GM04504 (cell line): ENCODE data around the gene SKAP2.
A peak's percentile ranks its signal among the peaks of the same experiment; 100 is the strongest.

Experiments used
- DNase-seq: peaks from one replicate; pipeline ENCODE4 v3.0.0-alpha.2; 2012; ENCODE audit warnings: low read depth

Gene SKAP2

DNA sequence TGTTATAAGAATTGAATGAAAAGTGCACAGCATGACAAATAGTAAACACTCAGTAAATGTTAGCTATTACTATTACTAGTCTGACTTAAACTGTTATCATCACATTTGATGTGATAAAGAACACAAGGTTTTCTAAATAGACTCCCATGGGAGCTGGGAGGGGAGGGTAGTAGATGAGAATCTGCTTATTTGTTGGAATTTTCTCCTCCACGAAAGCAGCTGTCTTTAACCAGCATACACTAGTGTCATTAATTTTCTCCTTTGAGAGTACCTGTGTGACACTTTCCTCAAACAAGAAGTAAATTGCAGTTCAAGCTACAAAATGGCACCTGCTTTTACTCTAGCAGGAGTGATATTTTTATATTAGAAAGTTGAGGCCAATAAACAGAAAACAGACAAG lies 200.1 kb downstream of the SKAP2 start:
- DNase-seq: no peak

DNA sequence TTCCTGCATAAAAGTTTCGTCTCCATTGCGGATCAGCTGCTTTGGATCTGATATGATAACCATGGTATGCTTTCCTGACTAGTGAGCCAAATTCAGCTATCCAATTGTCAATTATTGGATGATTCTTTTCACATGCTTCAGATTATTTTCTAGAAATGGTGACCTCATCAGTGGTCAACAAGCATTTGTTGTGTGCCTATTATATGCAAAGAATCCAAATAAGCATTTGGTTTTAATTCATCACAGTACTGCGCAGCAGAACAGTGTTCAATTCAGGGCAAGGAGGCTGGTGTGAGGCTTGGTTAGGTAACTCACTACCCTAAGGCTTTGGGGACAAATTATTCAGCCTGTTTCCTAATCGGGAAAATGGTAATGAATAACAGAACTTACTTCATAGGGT lies 200.5 kb downstream of the SKAP2 start:
- DNase-seq: no peak

DNA sequence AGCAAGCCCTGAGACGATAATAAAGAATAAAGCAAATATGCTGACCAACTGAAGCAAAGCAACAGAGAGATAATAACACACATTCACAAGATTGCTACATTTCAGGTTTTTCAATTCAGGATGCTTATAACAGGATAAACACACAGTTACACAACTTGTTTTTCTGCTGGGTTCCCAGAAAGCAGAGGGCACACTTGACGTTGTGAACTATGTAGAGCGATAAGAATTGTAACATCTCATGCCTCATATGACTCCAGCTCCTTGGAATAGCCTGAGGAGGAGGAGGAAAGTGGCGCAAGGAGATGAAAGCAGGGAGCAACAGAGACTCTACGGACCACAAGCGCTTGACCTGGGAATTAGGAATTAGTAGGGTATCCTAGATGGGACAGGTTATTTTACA lies 201.7 kb downstream of the SKAP2 start:
- DNase-seq: no peak

DNA sequence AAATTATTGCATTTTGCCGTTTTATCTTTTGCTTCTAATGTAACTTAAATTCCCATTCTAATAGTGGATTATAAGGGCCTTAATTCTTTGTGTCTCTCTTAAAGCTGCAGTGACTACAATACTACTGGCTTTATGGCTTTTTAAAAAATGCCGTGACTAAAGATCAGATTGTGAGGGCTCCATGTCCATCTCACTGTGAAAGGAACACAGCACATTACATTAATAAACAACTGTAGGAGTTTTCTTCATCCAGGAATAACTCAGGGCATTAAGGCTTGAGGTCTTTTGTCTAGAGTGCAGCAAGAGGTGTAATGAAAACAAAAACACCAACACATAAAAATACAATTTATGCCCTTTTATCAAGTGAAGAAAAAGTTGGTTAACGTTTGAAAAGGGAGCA lies 205.3 kb downstream of the SKAP2 start:
- no peak for DNase-seq

DNA sequence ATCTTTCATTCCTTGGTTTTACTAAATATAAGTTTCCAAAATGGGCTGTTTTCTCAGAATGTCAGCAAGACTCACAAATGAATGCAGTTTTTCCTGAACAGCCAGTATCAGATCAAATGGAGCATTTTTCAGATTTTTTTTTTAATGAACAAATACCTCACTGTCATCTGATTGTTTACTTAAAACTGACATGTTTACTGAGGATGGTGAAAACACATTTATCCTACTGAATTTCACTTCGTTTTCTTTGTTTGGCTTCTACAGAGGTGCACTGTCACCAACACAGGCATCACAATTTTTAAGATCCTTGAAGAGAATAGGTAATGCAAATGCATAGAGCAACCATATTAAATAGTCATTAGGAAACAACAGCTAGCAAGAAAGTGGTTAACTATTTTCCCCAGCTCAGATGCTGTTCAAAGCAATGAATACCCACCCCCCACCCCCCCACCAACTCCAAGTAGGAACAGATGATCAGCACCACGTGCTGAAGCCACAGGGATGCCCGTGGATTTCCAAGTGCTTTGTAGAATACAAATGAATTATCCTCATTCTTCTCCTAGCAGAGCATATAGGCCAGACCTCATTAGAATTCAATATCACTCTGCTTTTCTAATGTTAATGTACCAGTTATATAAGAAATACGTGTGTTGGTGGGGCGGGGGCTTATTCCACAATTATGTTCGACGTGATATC lies 205.9 kb downstream of the SKAP2 start:
- no peak for DNase-seq

DNA sequence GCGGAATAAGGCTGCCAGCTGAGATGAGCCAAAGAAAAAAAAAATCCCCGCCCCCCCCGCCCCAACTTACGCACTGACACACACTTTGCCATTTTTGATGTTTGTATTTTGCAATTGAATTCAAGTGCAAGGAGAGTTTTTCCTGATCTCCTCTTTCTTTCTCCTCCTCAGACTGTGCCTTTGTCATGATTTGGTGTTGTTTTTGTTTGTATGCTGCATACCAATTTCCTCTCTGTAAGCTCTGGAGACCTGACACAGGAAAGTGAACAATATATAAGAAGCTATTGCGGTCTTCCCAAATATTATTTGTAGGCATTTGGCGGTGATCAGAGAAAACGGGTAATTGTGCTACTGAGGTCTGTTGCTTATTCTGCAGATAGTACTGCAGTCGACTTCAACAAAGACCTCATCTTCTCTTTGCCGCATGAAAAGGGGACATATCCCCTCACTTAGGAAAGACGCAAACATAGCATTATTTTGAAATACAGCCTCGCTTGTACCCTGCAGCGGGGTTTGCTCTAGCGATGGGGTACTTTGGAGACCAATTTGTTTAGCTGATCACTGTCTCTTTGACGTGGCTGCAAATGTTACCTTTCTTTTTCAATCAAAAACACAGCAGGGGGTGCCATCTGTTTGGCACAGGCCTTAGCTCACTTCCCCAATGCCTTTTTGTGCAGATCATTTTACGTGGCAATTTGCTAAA lies 206.6 kb downstream of the SKAP2 start:
- DNase-seq: no peak

DNA sequence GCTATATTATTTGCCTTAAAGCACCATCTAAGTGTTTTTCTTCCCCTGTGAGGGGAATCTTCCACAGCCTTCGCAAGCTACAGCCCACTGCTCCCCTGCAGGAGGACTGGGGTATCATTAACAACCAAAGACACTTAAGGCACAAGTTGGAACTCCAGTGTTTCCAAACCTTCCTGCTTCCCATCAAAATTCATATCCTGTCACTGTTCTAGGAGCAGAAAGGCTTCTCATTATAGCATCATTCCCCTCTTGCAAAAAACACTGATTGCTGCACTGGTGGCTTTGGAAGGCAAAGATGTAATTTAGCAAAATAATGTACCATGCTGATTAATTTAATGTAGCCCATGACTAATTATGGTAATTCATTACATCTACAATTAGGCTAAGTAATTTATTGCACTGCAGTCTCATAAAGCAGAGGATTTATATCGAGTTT lies 207.2 kb downstream of the SKAP2 start:
- no peak for DNase-seq

DNA sequence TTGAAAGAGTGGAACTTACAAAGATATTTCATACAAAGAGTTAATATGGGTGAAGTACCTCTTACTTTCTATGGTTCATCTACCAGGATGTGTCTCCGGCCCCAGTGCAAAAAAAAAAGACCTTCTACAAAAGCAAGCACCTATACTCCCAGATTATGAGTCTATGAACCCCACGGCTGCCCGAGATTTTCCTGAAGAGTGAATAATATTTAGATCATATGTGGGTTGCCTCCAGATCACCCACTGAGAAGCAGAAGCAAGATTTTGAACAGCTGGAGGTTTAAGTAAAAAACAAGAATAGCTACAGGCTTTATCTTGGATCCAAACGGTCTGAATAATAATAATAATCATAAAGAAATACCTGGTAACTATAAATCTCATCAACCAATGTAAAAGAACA lies 207.7 kb downstream of the SKAP2 start:
- no peak for DNase-seq

DNA sequence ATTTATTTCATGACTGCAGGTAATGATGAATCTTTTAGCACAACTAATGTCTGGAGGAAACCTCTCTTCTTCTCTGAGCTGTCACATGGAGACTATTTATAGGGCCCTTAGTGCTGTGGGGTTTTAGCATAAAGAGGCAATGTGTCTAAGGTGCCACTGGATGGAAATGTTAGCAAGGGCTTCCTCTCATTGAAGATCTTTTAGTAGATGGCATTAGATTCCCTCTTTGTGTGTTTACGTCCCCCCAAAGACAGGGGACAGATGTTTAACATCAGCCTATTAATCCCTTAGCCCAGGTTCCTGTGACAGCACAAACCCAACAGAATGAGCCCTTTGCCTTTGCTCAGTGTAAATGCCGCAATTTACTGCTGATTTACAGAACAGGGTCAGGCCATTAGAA lies 208.6 kb downstream of the SKAP2 start:
- DNase-seq: no peak

DNA sequence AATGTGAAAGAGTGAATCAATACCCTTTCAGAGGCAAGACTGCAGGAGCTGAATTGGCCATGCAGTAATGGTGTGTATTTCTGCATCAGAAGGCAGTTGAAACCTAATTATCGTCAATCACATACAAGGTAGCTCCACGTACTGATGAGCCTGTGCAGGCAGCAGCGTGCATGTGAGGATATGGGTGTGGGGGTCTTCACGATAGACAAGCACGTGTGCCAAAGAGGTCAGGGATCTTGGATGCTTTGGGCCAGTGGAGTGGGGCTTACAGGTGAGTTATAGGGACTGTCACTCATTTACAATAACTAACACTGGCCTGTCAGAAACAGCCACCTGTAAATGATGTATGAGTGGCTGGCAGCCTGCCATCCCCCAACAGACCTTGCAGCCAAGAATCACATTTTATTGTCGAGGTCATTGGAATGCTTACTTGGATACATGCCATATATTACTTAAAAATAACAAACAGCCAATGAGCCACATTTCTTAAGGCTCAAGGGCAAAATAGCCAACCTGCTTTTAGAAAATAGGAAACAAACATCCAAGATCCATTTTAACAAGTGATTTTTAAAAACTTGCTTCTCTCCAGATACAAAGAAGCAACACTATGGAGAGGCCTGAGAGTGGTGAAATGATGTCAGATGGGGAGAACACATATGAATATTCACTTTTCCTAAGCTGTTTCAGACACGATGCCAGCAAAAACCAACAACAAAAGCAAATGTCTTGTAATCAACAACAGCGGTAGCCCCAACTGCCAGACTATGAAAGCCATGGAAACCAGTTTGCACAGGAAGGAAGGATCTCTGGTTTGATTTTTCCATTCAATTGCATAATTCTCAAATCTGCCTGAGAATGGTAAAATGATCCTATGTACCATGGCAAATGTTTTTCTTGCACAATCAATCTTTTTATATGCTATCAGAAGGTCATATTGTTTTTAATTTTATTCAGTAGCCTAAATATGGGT lies 210.7 kb downstream of the SKAP2 start:
- DNase-seq: no peak

DNA sequence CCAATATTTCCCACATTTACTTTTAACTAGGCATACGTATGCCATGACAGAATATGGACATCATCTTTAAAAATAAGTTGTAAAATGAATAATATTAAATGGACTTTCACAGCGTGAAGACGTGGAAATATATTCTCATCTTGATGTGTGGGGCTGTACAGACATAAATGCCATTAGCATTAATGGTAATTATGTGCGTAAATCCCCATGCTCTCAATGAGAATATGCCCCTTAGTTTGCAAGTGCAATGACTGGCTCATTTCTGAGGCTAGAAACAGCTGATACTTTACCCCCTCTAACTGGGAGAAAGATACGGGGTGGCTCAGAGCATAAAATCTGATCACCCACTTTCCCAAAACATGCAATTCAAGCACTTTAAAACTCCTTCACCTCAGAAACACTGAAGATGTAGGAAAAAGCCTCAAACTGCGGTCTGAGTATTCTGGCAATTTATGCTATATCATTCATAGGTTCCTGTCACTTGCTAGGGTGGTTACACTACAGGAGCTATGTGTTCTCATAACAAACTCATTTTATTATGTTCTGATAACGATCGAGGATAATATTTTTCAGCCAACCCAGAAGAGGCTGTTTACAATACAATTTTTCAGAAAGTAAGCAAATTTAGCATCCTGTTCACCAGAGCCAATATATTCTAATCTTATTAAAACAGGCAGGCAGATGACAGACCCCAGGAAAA lies 211.8 kb downstream of the SKAP2 start:
- no peak for DNase-seq

DNA sequence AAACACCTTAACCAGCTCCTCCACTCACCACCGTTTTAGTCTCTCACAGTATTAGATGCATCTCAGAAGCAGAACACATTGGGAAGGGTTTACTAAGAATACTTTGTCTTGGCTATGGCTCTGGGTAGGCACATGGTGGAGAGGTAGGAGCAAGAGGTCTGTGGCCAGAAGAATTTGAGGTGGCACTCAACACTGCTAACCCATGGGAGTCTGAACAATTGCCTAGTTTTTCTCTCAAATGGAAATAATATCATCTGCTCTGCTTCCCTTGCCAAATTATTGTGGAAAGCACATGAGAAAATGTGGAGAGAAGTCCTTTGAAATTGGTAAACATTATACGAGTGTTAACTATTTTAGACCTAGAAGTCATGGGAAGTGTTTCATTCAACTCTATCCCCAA lies 214.3 kb downstream of the SKAP2 start:
- no peak for DNase-seq

DNA sequence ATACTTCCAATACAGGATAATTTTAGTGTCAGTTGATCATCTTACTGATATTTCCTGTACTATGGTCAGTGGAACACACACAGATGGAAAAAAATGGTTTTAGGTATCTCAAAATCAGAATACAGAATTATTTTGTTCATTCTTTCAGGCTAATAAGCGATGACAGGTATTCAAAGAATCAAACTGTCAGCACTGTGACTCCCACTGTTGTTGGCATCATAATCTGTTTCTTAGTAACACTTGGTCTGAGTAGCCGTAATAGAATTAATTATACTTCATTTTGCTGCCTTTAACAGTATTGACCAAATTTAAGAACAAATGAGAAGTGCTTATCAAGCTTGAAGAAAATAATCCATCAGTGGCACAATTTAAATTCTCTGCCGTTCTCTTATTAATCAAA lies 215.0 kb downstream of the SKAP2 start:
- no peak for DNase-seq

DNA sequence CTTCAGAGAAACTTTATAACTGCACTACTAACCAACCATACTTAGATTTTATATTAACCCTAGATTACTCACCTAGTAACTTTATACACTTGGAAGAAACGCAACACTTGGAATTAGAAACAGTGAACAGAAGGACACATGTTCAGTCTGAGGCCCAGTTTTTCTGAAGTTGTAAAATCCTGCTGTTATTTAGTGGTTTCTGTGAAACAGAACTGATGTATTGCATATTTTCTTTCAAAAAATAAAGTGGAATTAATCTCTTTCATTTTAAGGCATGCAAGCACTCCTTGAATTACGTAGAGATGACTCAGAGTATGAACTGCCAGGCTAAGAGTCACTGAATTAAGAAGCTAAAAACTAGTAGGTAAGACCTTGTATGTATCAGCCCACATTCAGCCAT lies 215.8 kb downstream of the SKAP2 start:
- peak; percentile 33 for DNase-seq

DNA sequence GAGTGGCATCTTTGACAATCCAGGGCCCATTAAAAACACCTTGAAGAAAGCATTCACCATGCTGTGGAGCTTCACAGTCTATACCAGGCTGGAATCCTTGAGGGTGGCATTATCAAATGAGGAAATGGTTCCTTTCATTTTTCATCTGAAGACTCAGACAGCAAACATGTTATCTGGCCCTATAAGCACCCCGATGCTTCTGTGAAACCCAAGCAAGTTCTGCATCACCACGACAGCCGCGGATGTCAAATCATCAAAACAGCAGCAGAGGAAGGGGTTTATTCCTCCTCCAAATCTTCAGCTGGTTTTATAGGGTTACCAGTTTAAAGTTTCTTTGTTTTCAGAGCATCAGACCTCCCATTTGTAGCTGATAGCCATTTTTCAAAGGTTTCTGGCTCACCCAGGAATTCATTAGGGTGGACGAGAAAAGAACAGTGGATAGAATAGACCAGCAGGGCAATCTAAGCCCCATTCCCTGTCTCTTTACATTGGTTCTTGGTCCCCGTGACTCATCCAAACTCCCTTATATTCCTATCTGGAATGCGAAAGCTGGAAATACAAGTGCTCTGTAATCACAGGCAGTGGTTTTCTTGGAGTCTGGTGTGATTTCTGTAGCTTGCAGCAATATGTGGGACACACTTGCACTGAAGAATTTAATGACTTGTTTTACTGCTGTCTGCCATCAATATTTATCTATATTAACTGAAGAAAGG lies 217.9 kb downstream of the SKAP2 start:
- no peak for DNase-seq

DNA sequence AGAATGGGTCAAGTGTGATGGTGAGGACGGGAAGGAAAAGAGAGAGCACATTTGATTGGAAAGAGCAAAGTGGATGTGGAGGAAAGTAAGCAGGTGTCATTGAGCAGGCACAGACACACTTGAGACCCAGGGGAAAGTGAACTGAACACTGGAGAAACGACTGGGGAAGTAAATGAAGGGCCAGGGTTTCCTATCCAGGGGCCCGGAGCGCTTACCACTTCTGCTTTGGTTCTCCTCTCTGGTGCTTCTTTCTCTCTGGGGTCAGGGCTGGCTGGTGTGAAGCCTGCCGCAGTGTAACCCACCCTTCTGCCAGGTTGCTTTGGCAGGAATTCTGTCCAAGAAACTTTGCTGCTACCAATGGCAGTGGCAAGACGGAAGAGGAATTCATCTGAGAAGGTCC lies 219.3 kb downstream of the SKAP2 start:
- DNase-seq: no peak

DNA sequence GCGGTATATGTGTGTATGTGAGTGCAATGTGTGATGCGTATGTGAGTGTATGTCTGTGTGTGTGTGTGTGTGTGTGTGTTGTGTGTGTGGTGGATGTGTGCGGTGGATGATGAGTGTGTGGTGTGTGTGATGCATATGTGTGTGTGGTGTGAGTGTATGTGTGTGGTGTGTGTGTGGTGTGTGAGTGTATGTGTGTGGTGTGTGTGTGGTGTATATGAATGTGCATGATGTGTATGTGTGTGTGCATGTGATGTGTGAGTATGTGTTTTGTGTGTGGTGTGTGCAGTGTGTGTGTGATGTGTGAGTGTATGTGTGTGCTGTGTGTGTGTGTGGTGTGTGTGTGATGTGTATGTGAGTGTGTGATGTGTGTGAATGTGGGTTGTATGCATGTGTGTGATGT lies 222.0 kb downstream of the SKAP2 start:
- DNase-seq: no peak

DNA sequence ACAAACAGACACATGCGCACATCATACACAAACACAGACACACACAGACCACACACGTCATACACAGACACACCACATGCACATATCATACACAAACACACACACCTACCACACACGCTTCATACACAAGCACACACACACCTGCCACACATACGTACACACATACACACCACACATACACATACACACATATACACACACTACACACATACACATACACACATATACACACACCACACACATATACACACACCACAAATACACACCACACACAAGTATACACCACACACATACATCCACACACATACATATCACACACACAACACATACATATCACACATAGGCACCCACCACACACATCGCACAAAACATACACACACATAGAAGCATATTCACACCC lies 224.7 kb downstream of the SKAP2 start:
- DNase-seq: no peak

DNA sequence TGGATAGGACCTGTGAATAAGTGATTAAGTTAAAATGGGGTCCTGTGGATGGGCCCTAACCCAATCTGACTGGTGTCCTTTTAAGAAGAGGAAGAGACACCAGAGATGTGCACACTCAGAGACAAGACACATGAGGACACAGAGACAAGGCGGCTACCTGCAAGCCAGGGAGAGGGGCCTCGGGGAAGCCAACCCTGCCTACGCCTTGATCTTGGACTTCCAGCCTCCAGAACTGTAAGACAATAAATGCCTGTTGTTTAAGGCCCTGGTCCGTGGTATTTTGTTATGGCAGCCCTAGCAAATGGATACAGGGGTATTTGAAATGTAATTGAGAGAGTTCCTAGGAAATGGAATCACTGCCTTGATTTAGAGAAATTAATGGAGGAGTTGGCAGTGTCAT lies 225.3 kb downstream of the SKAP2 start:
- DNase-seq: no peak

DNA sequence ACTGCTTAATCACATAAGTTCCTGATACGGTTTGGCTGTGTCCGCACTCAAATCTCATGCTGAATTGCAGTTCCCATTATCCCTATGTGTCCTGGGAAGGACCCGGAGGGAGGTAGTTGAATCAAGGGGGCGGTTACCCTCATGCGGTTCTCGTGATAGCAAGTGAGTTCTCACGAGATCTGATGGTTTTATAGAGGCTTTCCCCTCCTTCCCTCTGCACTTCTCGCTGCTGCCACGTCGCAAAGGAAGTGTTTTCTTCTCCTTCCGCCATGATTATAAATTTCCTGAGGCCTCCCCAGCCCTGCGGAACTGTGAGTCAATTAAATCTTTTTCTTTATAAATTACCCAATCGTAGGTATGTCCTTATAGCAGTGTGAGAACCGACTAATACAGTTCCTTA lies 226.2 kb downstream of the SKAP2 start:
- DNase-seq: no peak

DNA sequence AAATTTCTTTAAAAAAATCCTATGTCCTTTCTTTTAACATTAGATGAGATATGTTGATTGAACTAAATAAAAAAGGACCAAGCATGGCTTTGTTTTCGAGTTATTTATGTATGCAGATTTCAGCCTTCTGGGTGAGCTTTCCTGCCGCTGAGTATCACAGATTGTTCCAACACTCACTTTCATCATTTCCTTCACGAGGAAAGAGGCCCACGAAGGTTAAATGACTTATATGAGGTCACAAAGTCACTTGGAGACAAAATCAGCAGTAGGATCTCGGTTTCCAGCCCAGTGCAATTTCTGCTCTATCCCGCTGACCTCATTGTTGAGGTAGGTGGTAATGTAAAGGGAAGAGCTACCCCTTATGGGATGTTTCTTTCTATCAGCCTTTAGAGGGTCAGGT lies 226.8 kb downstream of the SKAP2 start:
- DNase-seq: no peak

DNA sequence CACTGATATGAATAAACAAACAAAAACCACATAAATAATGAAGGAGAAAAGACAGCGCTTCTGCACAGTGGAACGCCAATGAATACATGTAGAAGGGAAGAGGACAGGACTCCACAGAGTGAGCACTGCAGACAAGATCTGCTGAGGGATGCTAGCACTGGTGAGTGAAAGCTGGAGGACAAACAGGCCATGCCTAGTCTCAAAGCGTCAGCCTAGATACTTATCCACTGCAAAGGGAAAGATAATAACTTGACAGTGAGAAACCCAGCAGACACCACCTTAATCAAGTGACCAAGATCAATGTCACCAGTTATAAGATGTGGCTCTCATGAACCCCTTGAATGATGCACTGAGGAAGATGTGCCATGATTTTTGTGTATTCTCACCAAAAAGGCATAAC lies 227.6 kb downstream of the SKAP2 start:
- no peak for DNase-seq
